ENCODE results near the gene SZT2. TPM values are rescaled to one million over a fixed set of nuclear protein-coding genes. Genes with fewer than 3 reads are reported as not detected.
A peak's percentile ranks its signal among the peaks of the same experiment; 100 is the strongest.

SZT2 gene
- total RNA-seq, 1 experiment from 2014 or later, result 28.4 TPM

GRCh38 chr1:43354471-43354870 is 35.2 kb upstream of the SZT2 start:
- Mint-ChIP-seq H3K27ac (peak overlapping the region; percentile 2; the same call in 1 of the 2 replicates), H3K4me3 (no peak overlapping the region), H3K36me3 (peaks cover 14% of the 10 kb centered on the region), H3K4me1 (peaks cover 22% of the 10 kb centered on the region), H3K27me3 (ENCODE audit: low read depth) (no peaks in the 10 kb centered on the region; the same call in 1 of the 2 replicates), H3K9me3 (no peaks in the 10 kb centered on the region)
- ATAC-seq (no peak), DNase-seq (ENCODE audit: low spot score) (no peak)
- ChIA-PET CTCF (interaction anchor here (1.4 kb wide), 1 partner anchor 69 kb away, joined by 4 read pairs; the partner anchor contains the start of gene C1orf210), POLR2A (no interaction called here)
- no peak for TF ChIP-seq AR (CRISPR knock-in tag; IDR thresholded peaks at IDR 0.05)
- no peak for TF ChIP-seq E2F1 (CRISPR knock-in tag; IDR thresholded peaks at IDR 0.05)
- no peak for TF ChIP-seq STAT6 (CRISPR knock-in tag; conservative IDR thresholded peaks at IDR 0.05; ENCODE audit: low read depth)

GRCh38 chr1:43354936-43355335 is 34.8 kb upstream of the SZT2 start:
- Mint-ChIP-seq H3K27ac (peak overlapping the region; percentile 2; the same call in 1 of the 2 replicates), H3K9me3 (no peaks in the 10 kb centered on the region), H3K4me3 (no peak overlapping the region), H3K27me3 (ENCODE audit: low read depth) (no peaks in the 10 kb centered on the region; the same call in 1 of the 2 replicates), H3K4me1 (peaks cover 23% of the 10 kb centered on the region), H3K36me3 (peaks cover 19% of the 10 kb centered on the region)
- DNase-seq (ENCODE audit: low spot score) (no peak), ATAC-seq (no peak)
- CTCF ChIA-PET, result interaction anchor here (1.4 kb wide), 1 partner anchor 69 kb away, joined by 4 read pairs; the partner anchor contains the start of gene C1orf210
- POLR2A ChIA-PET, result interaction anchor here (0.7 kb wide), 1 partner anchor 84 kb away, joined by 5 read pairs; no protein-coding TSS in a partner anchor
- TF ChIP-seq JAZF1 (CRISPR knock-in tag; IDR thresholded peaks at IDR 0.05) (no peak), NR1H2 (CRISPR knock-in tag; IDR thresholded peaks at IDR 0.05) (no peak), RELA (CRISPR knock-in tag; IDR thresholded peaks at IDR 0.05; ENCODE audit: borderline replicate concordance) (no peak)

GRCh38 chr1:43357251-43357650 is 32.4 kb upstream of the SZT2 start:
- Mint-ChIP-seq H3K36me3 (peaks cover 42% of the 10 kb centered on the region), H3K4me3 (peak overlapping the region; percentile 93), H3K4me1 (peaks cover 35% of the 10 kb centered on the region), H3K27me3 (ENCODE audit: low read depth) (no peaks in the 10 kb centered on the region), H3K9me3 (no peaks in the 10 kb centered on the region), H3K27ac (no peak overlapping the region)
- ATAC-seq (no peak), DNase-seq (ENCODE audit: low spot score) (no peak)
- TF ChIP-seq SOX15 (CRISPR knock-in tag; IDR thresholded peaks at IDR 0.05), result no peak
- no peak for TF ChIP-seq HMGXB4 (CRISPR knock-in tag; IDR thresholded peaks at IDR 0.05)
- TF ChIP-seq SMAD3 (CRISPR knock-in tag; IDR thresholded peaks at IDR 0.05; ENCODE audit: borderline replicate concordance), result no peak
- no peak for TF ChIP-seq AR (CRISPR knock-in tag; IDR thresholded peaks at IDR 0.05)
- no peak for TF ChIP-seq MYBL2 (CRISPR knock-in tag; IDR thresholded peaks at IDR 0.05)
- POLR2A ChIA-PET, result interaction anchor here (2.2 to 2.5 kb wide), 2 partner anchors 32 to 87 kb away, joined by 15 to 17 read pairs; partner anchors contain the start of genes MED8, SZT2 and TMEM125
- CTCF ChIA-PET, result interaction anchor here (1.4 to 2.8 kb wide), 7 partner anchors 8 to 131 kb away, joined by 3 to 37 read pairs (median 22); partner anchors contain the start of genes C1orf210 and ELOVL1

All from WTC11 (cell line).